Vagina (tissue), 2 donors: ENCODE data around the gene POU2F3.

Experiments used
- CTCF ChIP-seq, 3 experiments: fragments of 450-650 bp in 2 of 3; fragments of 200-600 bp in 1 of 3; sonication (generic) in 1 of 3; IDR thresholded peaks; one replicate each; pipeline ENCODE4 v1.5.1; 2017 to 2019; ENCODE audit warnings: antibody characterized with exemption in 3 of 3, mild to moderate bottlenecking in 2 of 3, moderate library complexity in 2 of 3
- POLR2A ChIP-seq, 2 donors: fragments of 450-650 bp; IDR thresholded peaks; one replicate each; pipeline ENCODE4 v1.6.1; 2017; ENCODE audit warnings: antibody characterized with exemption in 2 of 2, mild to moderate bottlenecking in 2 of 2, moderate library complexity in 2 of 2

- no peak for TF ChIP-seq POLR2A (IDR thresholded peaks at IDR 0.05)
- no peak for TF ChIP-seq CTCF (IDR thresholded peaks at IDR 0.05)
Measured at GRCh38 chr11:120343429-120343828, 103.5 kb downstream of the POU2F3 start.
